ENCODE data around the gene MMS19. TPM values are rescaled to one million over a fixed set of nuclear protein-coding genes. Genes with fewer than 3 reads are reported as not detected.

Gene MMS19
- total RNA-seq, 1 experiment from 2014 or later = 70.6 TPM

- H3K27ac ChIP-seq (ENCODE audit: low read depth, low read length, poor library complexity, severe bottlenecking) = no peak overlapping the region
- BruUV-seq (replicated peaks) = no TSS peak
- no peak for DNase-seq (ENCODE audit: low spot score)
- H3K4me1 ChIP-seq (ENCODE audit: insufficient read depth, low read length, poor library complexity, severe bottlenecking) = peaks cover 6% of the 10 kb centered on the region
- no peak overlapping the region for H3K4me3 ChIP-seq (ENCODE audit: low read depth, low read length, poor library complexity, severe bottlenecking)
- ChIA-PET CTCF (no interaction called here), POLR2A (ENCODE audit: low non-redundant PET) (no interaction called here)
- H3K36me3 ChIP-seq (ENCODE audit: insufficient read depth, low read length, poor library complexity, severe bottlenecking) = no peaks in the 10 kb centered on the region
- peaks cover under 1% of the 10 kb centered on the region for H3K27me3 ChIP-seq (replicated peaks; ENCODE audit: insufficient read depth, low read depth, low read length, poor library complexity)
- TF ChIP-seq EZH2 (IDR thresholded peaks at IDR 0.05; ENCODE audit: borderline replicate concordance, low read depth, low read length, poor library complexity, severe bottlenecking) (no peak), CTCF (conservative IDR thresholded peaks at IDR 0.05; ENCODE audit: low read depth, low read length) (no peak)
- intact Hi-C loops (cut with micrococcal nuclease; ENCODE audit: unreplicated experiment) = no loop called here
- no peaks in the 10 kb centered on the region for H3K9me3 ChIP-seq (ENCODE audit: low read depth, low read length, poor library complexity, severe bottlenecking)
These were observed 4.1 kb downstream of the MMS19 start for GRCh38 chr10:97494151-97494550.

- Histone ChIP-seq H3K4me3 (ENCODE audit: low read depth, low read length, poor library complexity, severe bottlenecking) (no peak overlapping the region), H3K4me1 (ENCODE audit: insufficient read depth, low read length, poor library complexity, severe bottlenecking) (no peaks in the 10 kb centered on the region), H3K27ac (ENCODE audit: low read depth, low read length, poor library complexity, severe bottlenecking) (no peak overlapping the region), H3K9me3 (ENCODE audit: low read depth, low read length, poor library complexity, severe bottlenecking) (no peaks in the 10 kb centered on the region), H3K36me3 (ENCODE audit: insufficient read depth, low read length, poor library complexity, severe bottlenecking) (no peaks in the 10 kb centered on the region), H3K27me3 (replicated peaks; ENCODE audit: insufficient read depth, low read depth, low read length, poor library complexity) (no peaks in the 10 kb centered on the region)
- CTCF ChIA-PET = no interaction called here
- TF ChIP-seq EZH2 (IDR thresholded peaks at IDR 0.05; ENCODE audit: borderline replicate concordance, low read depth, low read length, poor library complexity, severe bottlenecking) (no peak), CTCF (conservative IDR thresholded peaks at IDR 0.05; ENCODE audit: low read depth, low read length) (no peak)
- no peak for DNase-seq (ENCODE audit: low spot score)
- intact Hi-C loops (cut with micrococcal nuclease; ENCODE audit: unreplicated experiment) = no loop called here
- POLR2A ChIA-PET (ENCODE audit: low non-redundant PET) = no interaction called here
- BruUV-seq (replicated peaks) = no TSS peak
These were observed 7.6 kb downstream of the MMS19 start for GRCh38 chr10:97490592-97490991.

GRCh38 chr10:97485647-97486281, 12.5 kb downstream of the MMS19 start:
- BruUV-seq (replicated peaks) = no TSS peak
- TF ChIP-seq EZH2 (IDR thresholded peaks at IDR 0.05; ENCODE audit: borderline replicate concordance, low read depth, low read length, poor library complexity, severe bottlenecking) (no peak), CTCF (conservative IDR thresholded peaks at IDR 0.05; ENCODE audit: low read depth, low read length) (no peak)
- DNase-seq (ENCODE audit: low spot score) = no peak
- Histone ChIP-seq H3K4me3 (ENCODE audit: low read depth, low read length, poor library complexity, severe bottlenecking) (no peak overlapping the region), H3K9me3 (ENCODE audit: low read depth, low read length, poor library complexity, severe bottlenecking) (no peaks in the 10 kb centered on the region), H3K27ac (ENCODE audit: low read depth, low read length, poor library complexity, severe bottlenecking) (no peak overlapping the region), H3K36me3 (ENCODE audit: insufficient read depth, low read length, poor library complexity, severe bottlenecking) (peaks cover 5% of the 10 kb centered on the region), H3K4me1 (ENCODE audit: insufficient read depth, low read length, poor library complexity, severe bottlenecking) (no peaks in the 10 kb centered on the region), H3K27me3 (replicated peaks; ENCODE audit: insufficient read depth, low read depth, low read length, poor library complexity) (no peaks in the 10 kb centered on the region)
- POLR2A ChIA-PET (ENCODE audit: low non-redundant PET) = no interaction called here
- intact Hi-C loops (cut with micrococcal nuclease; ENCODE audit: unreplicated experiment) = no loop called here
- CTCF ChIA-PET = interaction anchor here (0.6 kb wide), 1 partner anchor 235 kb away, joined by 4 read pairs; no protein-coding TSS in a partner anchor

Measured in A673 (cell line).